H1 (cell line): Measurements from ENCODE around the gene ZACN. TPM values are rescaled to one million over a fixed set of nuclear protein-coding genes. Genes with fewer than 3 reads are reported as not detected.

Experiments
- EZH2 ChIP-seq: fragments of 200-600 bp; sonication (generic); IDR thresholded peaks from 2 replicates; pipeline ENCODE4 v1.7.1; 2012; ENCODE audit warnings: low read depth, mild to moderate bottlenecking, moderate library complexity, low read length, inconsistent platforms; ENCODE audit not compliant: severe bottlenecking
- NANOG ChIP-seq: IDR thresholded peaks from 2 replicates; pipeline ENCODE4 v1.6.1; 2011; ENCODE audit warnings: low read length, low read depth, mild to moderate bottlenecking, inconsistent platforms; ENCODE audit not compliant: insufficient read depth, poor library complexity, severe bottlenecking
- SP1 ChIP-seq: IDR thresholded peaks from 2 replicates; pipeline ENCODE4 v1.6.1; 2011; ENCODE audit warnings: low read depth, low read length
- SP4 ChIP-seq: IDR thresholded peaks from 2 replicates; pipeline ENCODE4 v1.6.1; 2012; ENCODE audit warnings: low read length, inconsistent platforms
- TEAD4 ChIP-seq: IDR thresholded peaks from 2 replicates; pipeline ENCODE4 v1.6.1; 2012; ENCODE audit warnings: low read depth, low read length, inconsistent platforms, mixed read lengths
- polyA plus RNA-seq, 7 experiments: library from polyadenylated mRNA; depleted of rRNA in 3 of 7; stranded (reverse) in 5 of 7; unstranded in 2 of 7; fragments of >200 nt in 5 of 7; fragments of 200-250 nt in 2 of 7; gene quantifications; 1 replicate in 5 of 7; 2 replicates in 1 of 7; 4 replicates in 1 of 7; pipeline versions ENCODE4 v1.2.1 to v1.2.3, GENCODE V29; 2011 to 2013; ENCODE audit warnings: missing spikeins in 2 of 7, mixed read lengths in 2 of 7
- total RNA-seq: library from RNA; stranded (reverse); fragmentation: NEBNext Ultra II Directional; extraction: Animal tissue kit (Norgen Biotek cat#: 25700); gene quantifications from 2 replicates; pipeline ENCODE4 v1.2.1, GENCODE V29; 2021

The ZACN gene
- total and polyA plus RNA-seq, 2 of the 8 experiments (the other 6 are each of a cell fraction or from before 2014, with no cell fraction given): 0.26 TPM; not detected in 1

- TF ChIP-seq EZH2 (no peak), NANOG (no peak), SP1 (no peak), SP4 (no peak), TEAD4 (no peak)
These were observed 9.3 kb downstream of the ZACN start (continued) for GRCh38 chr17:76088041-76088867.
